Measurements from ENCODE around the gene E2F2.

Gene E2F2

DNA sequence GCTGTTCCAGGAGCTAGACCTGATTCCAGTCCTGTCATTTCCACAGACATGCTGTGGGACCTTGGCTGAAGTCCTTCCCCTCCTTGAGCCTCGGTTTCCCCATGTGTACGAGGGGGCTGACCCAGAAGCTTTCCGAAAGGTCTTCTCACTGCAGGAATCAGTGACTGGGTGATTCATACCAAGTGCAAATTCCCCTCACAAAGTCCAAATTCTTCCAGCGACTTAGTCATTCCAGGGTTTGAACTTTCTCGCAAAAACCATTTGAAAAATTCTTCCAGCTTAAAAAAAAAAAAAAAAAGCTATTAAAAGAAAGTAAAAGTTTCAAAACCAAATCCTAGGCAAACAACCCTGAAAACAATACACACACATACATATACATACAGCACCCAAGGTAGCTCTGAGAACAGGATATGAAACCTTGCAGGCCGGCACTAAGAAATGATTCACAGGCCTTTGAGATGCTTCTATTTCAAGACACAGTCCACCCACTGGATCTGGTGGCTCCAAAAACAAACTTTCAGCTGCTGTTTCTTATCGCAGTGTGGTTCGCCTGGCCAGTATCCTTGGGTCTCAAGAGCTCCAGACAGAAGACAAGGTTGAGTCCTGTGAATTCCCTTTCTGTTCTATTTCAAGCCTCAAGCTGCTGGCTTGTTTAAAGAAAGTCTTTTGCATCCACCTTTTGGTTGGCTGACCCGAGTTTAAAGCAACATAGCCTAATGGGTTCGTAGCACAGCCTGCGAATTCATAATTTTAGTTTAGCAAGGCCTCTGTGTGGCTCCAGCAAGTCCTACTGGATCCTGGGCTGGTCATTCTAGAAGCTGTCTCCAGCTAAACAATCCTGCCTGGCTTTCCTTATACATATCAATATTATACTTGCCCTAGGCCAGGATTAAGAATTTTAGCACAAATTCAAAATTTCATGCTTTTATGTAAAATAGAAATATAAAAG, 46.3 kb upstream of the E2F2 start:
- H3K4me2 ChIP-seq (ENCODE audit: low read depth, low read length, poor library complexity, severe bottlenecking) = peak overlapping the region; percentile 55

DNA sequence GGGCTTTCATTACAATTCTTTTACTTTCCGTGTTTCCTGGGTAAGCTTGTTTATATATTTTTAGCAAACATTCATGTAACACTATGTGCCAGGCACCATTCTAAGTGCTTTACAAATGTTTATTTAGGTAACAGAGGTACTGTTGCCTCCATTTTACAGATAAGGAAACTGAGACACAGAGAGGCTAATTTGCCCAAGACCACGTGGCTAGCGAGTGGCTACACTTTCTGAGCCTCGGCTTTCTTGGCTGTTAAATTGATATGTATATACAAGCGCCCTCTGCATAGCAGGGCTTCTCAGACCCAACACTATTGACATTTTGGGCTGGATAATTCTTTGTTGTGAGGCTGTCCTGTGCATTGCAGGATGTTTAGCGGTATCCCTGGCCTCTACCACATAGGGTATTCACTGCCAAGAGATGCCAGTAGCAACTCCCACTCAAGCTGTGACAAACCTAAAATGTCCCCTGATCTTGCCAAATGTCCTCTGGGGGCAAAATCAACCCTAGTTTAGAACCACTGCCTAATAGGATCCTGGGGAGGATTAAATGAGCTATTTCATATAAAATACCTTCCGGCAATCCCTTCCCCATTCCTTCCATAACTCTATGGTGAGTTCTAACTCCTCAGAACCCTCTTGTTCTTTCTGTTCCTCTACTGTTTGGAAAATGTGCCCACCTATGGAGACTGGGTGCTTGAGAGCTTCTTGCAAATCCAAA, 45.5 kb upstream of the E2F2 start:
- H3K4me3 ChIP-seq (ENCODE audit: insufficient read depth, low read length, poor library complexity, severe bottlenecking) = peak overlapping the region; percentile 27
- no peaks in the 10 kb centered on the region for H4K20me1 ChIP-seq (ENCODE audit: low read depth, low read length)
- H3K9ac ChIP-seq (ENCODE audit: low read length) = peak overlapping the region; percentile 33
- peaks cover 7% of the 10 kb centered on the region for H3F3A ChIP-seq (ENCODE audit: insufficient read depth)
- peak overlapping the region; percentile 55 for H3K4me2 ChIP-seq (ENCODE audit: low read depth, low read length, poor library complexity, severe bottlenecking)
- H3K9me3 ChIP-seq (ENCODE audit: insufficient read depth, low read length) = no peaks in the 10 kb centered on the region
- peak overlapping the region; percentile 64 for H3K27ac ChIP-seq (ENCODE audit: low read depth, low read length)
- no peaks in the 10 kb centered on the region for H3K9me2 ChIP-seq (replicated peaks; ENCODE audit: insufficient read depth, low read length)
- H3K36me3 ChIP-seq (ENCODE audit: low read length) = no peaks in the 10 kb centered on the region
- H3K27me3 ChIP-seq (ENCODE audit: low read length) = no peaks in the 10 kb centered on the region
- TF ChIP-seq CTCF (IDR thresholded peaks at IDR 0.05; ENCODE audit: insufficient read depth, low read length, poor library complexity, severe bottlenecking) (no peak), EZH2phosphoT487 (conservative IDR thresholded peaks at IDR 0.05; ENCODE audit: low read length) (no peak)
- H2AFZ ChIP-seq (ENCODE audit: low read depth, low read length, severe bottlenecking) = no peak overlapping the region
- no peaks in the 10 kb centered on the region for H3K79me2 ChIP-seq (ENCODE audit: insufficient read depth, low read length)

More for the DNA sequence above, 46.3 kb upstream of the E2F2 start:
- H3K27ac ChIP-seq (ENCODE audit: low read depth, low read length) = peak overlapping the region; percentile 64
- H3K4me3 ChIP-seq (ENCODE audit: insufficient read depth, low read length, poor library complexity, severe bottlenecking) = peak overlapping the region; percentile 27
- no peaks in the 10 kb centered on the region for H3K9me2 ChIP-seq (replicated peaks; ENCODE audit: insufficient read depth, low read length)
- H3K9ac ChIP-seq (ENCODE audit: low read length) = peak overlapping the region; percentile 33
- H3K79me2 ChIP-seq (ENCODE audit: insufficient read depth, low read length) = no peaks in the 10 kb centered on the region
- no peaks in the 10 kb centered on the region for H3K9me3 ChIP-seq (ENCODE audit: insufficient read depth, low read length)
- no peaks in the 10 kb centered on the region for H4K20me1 ChIP-seq (ENCODE audit: low read depth, low read length)
- no peak overlapping the region for H2AFZ ChIP-seq (ENCODE audit: low read depth, low read length, severe bottlenecking)
- peaks cover 7% of the 10 kb centered on the region for H3F3A ChIP-seq (ENCODE audit: insufficient read depth)
- no peaks in the 10 kb centered on the region for H3K36me3 ChIP-seq (ENCODE audit: low read length)
- no peaks in the 10 kb centered on the region for H3K27me3 ChIP-seq (ENCODE audit: low read length)
- no peak for TF ChIP-seq CTCF (IDR thresholded peaks at IDR 0.05; ENCODE audit: insufficient read depth, low read length, poor library complexity, severe bottlenecking)
- no peak for TF ChIP-seq EZH2phosphoT487 (conservative IDR thresholded peaks at IDR 0.05; ENCODE audit: low read length)

- Histone ChIP-seq H3K9me3 (ENCODE audit: insufficient read depth, low read length) (no peaks in the 10 kb centered on the region), H3K4me3 (ENCODE audit: insufficient read depth, low read length, poor library complexity, severe bottlenecking) (no peak overlapping the region), H3K9me2 (replicated peaks; ENCODE audit: insufficient read depth, low read length) (no peaks in the 10 kb centered on the region), H3F3A (ENCODE audit: insufficient read depth) (peaks cover 7% of the 10 kb centered on the region), H2AFZ (ENCODE audit: low read depth, low read length, severe bottlenecking) (no peak overlapping the region), H3K27ac (ENCODE audit: low read depth, low read length) (no peak overlapping the region), H3K4me2 (ENCODE audit: low read depth, low read length, poor library complexity, severe bottlenecking) (peak overlapping the region; percentile 6), H3K36me3 (ENCODE audit: low read length) (no peaks in the 10 kb centered on the region), H4K20me1 (ENCODE audit: low read depth, low read length) (no peaks in the 10 kb centered on the region), H3K79me2 (ENCODE audit: insufficient read depth, low read length) (no peaks in the 10 kb centered on the region), H3K9ac (ENCODE audit: low read length) (no peak overlapping the region), H3K27me3 (ENCODE audit: low read length) (no peaks in the 10 kb centered on the region)
- TF ChIP-seq EZH2phosphoT487 (conservative IDR thresholded peaks at IDR 0.05; ENCODE audit: low read length) (no peak), CTCF (IDR thresholded peaks at IDR 0.05; ENCODE audit: insufficient read depth, low read length, poor library complexity, severe bottlenecking) (no peak)
Observed at GRCh38 chr1:23575226-23575810, 44.3 kb upstream of the E2F2 start.

Measured in SU-DHL-6 (cell line).